Measurements from ENCODE around the gene ADAMTS17.

DNA sequence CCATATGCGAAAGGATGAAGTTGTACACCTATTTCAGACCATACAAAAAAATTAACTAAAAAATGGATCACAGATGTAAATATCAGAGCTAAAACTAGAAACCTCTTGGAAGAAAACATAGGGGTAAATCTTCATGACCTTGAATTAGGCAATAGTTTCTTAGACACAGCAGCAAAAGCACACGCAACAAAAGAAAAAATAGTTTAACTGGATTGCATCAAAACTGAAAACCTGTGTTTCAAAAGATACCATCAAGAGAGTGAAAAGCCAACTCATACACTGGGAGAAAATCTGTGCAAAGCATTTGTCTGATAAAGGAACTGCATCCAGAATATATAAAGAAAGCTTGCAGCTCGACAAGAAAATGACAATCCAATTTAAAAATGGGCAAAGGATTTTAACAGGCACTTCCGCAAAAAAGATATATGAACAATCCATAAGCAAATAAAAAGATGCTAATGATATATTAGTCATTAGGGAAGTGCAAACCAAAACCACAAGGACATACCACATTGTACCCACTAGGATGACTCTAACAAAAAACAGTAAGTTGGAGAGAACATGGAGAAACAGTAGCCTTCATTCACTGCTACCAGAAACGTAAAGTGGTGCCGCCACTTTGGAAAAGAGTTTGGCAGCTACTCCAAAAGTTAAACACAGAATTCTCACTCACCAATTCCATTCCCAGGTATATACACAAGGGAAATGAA, 263.1 kb downstream of the ADAMTS17 start:
- TF ChIP-seq CTCF (IDR thresholded peaks at IDR 0.05 in 2 of 3, conservative IDR thresholded peaks at IDR 0.05 in 1 of 3; ENCODE audit: borderline replicate concordance in 1 of 3, insufficient read depth in 1 of 3, low read depth in 2 of 3, low read length in 2 of 3), result no peak
- no peak for TF ChIP-seq ZFX (IDR thresholded peaks at IDR 0.05)
- TF ChIP-seq MAX (IDR thresholded peaks at IDR 0.05), result no peak
- TF ChIP-seq CEBPB (IDR thresholded peaks at IDR 0.05; ENCODE audit: low read depth), result no peak

Data from HCT116 (cell line).